Ovary (tissue), 9 donors: ENCODE data around the gene STIM2. TPM values are rescaled to one million over a fixed set of nuclear protein-coding genes. Genes with fewer than 3 reads are reported as not detected.

Experiments used
- DNase-seq, 5 donors: peaks; one replicate each; pipeline ENCODE4 v3.0.0-alpha.2; 2019 to 2020
- H3K27ac ChIP-seq, 2 donors: fragments of 200-600 bp; one replicate each; pipeline versions ENCODE4 v1.5.1 to v1.8.0; 2019 to 2022
- H3K27me3 ChIP-seq: fragments of 200-600 bp; one replicate; pipeline ENCODE4 v1.8.0; 2022
- H3K36me3 ChIP-seq: fragments of 200-600 bp; sonication (generic); one replicate; pipeline ENCODE4 v1.5.1; 2019
- H3K4me1 ChIP-seq: one replicate; pipeline ENCODE4 v1.8.1; 2013; ENCODE audit warnings: mild to moderate bottlenecking, moderate library complexity; ENCODE audit not compliant: insufficient read depth
- H3K4me3 ChIP-seq: fragments of 200-600 bp; sonication (generic); one replicate; pipeline ENCODE4 v1.5.1; 2017
- H3K9me3 ChIP-seq, 2 donors: fragments of 200-600 bp in 1 of 2; sonication (generic) in 1 of 2; one replicate each; pipeline versions ENCODE4 v1.5.1 to v1.8.1; 2013 to 2019; ENCODE audit warnings: mild to moderate bottlenecking in 1 of 2, moderate library complexity in 1 of 2
- CTCF ChIP-seq, 3 donors: fragments of 450-650 bp in 2 of 3; fragments of 200-600 bp in 1 of 3; IDR thresholded peaks; one replicate each; pipeline versions ENCODE4 v1.5.1 to v1.8.0; 2016 to 2022; ENCODE audit warnings: antibody characterized with exemption in 3 of 3, mild to moderate bottlenecking in 1 of 3
- EP300 ChIP-seq: sonication (generic); formaldehyde crosslinking; IDR thresholded peaks from one replicate; pipeline ENCODE4 v1.6.1; 2017; ENCODE audit warnings: antibody characterized with exemption
- POLR2A ChIP-seq: fragments of 450-650 bp; IDR thresholded peaks from one replicate; pipeline ENCODE4 v1.6.1; 2017; ENCODE audit warnings: antibody characterized with exemption, mild to moderate bottlenecking, moderate library complexity
- WGBS, 3 donors: extraction: QIAGEN DNeasy Blood & Tissue Kit in 1 of 3; methylation state at CpG; one replicate each; pipeline versions ENCODE4 v1.1.5 to v1.1.7; 2013 to 2017; 5-methylcytosine and 5-hydroxymethylcytosine counted together
- intact Hi-C, 4 donors: fragments of 100-400 bp; cut with DNase I; formaldehyde crosslinking; loops; one replicate each; pipeline versions ENCODE4 v1.11.0 to v1.15.1; 2022 to 2023
- polyA plus RNA-seq, 2 donors: library from polyadenylated mRNA; stranded (reverse); fragments of 200-250 nt in 1 of 2; fragments of 350-450 nt in 1 of 2; fragmentation: Illumina TruSeq in 1 of 2; extraction: RNeasy Lipid Tissue Mini Kit (QIAGEN cat#74804) in 1 of 2; gene quantifications; one replicate each; pipeline ENCODE4 v1.2.3, GENCODE V29; 2013 to 2014
- total RNA-seq, 7 donors: library from RNA; depleted of rRNA in 2 of 7; stranded (reverse); fragments of >200 nt in 2 of 7; fragmentation: NEBNext Ultra II Directional in 3 of 7; extraction: Animal tissue kit (Norgen Biotek cat#: 25700) in 3 of 7; gene quantifications; one replicate each; pipeline versions ENCODE4 v1.1.0 to v1.2.4, GENCODE V29; 2016 to 2023
- donor health status: DM: no; HTN: no; CAD: no; lungs with moderate emphysema.
- donor health status: DM: no; HTN: no; CAD: no.
- donor health status: Bipolar disorder and iron deficiency.
- donor health status: DM: yes; HTN: yes; CAD: no.
- donor health status: DM: no; HTN: no; CAD: no.
- donor health status: DM: yes; HTN: yes; CAD: no.

Gene STIM2
- total and polyA plus RNA-seq, 9 donors, result 24.0 to 47.9 (median 38.8) TPM

GRCh38 chr4:27059446-27059845 lies 198.8 kb downstream of the STIM2 start:
- no peaks in the 10 kb centered on the region for H3K4me1 ChIP-seq
- DNase-seq, result no peak
- TF ChIP-seq CTCF (IDR thresholded peaks at IDR 0.05) (no peak), POLR2A (no peak), EP300 (no peak)
- no peaks in the 10 kb centered on the region for H3K27me3 ChIP-seq
- no peak overlapping the region for H3K4me3 ChIP-seq
- intact Hi-C loops, result no loop called here
- WGBS, 3 donors, result 84 to 86% (median 86%) methylated on average over 5 of the region's 5 CpGs
- no peaks in the 10 kb centered on the region for H3K36me3 ChIP-seq
- no peaks in the 10 kb centered on the region for H3K9me3 ChIP-seq
- no peak overlapping the region for H3K27ac ChIP-seq

- no peaks in the 10 kb centered on the region for H3K36me3 ChIP-seq
- no peaks in the 10 kb centered on the region for H3K27me3 ChIP-seq
- no peak for DNase-seq
- no peaks in the 10 kb centered on the region for H3K9me3 ChIP-seq
- H3K27ac ChIP-seq, result no peak overlapping the region
- no peak overlapping the region for H3K4me3 ChIP-seq
- no peak for TF ChIP-seq EP300
- no peak for TF ChIP-seq POLR2A
- no peak for TF ChIP-seq CTCF (IDR thresholded peaks at IDR 0.05)
- intact Hi-C loops, result no loop called here
- H3K4me1 ChIP-seq, result no peaks in the 10 kb centered on the region
- 85 to 88% (median 87%) methylated on average over 7 of the region's 7 CpGs for WGBS, 3 donors
These were observed 201.6 kb downstream of the STIM2 start for GRCh38 chr4:27062256-27062655.

- 74 to 84% (median 80%) methylated on average over 3 of the region's 3 CpGs for WGBS, 3 donors
- Histone ChIP-seq H3K9me3 (no peaks in the 10 kb centered on the region), H3K27me3 (no peaks in the 10 kb centered on the region), H3K4me1 (no peaks in the 10 kb centered on the region), H3K4me3 (no peak overlapping the region), H3K27ac (no peak overlapping the region), H3K36me3 (no peaks in the 10 kb centered on the region)
- intact Hi-C loops, result no loop called here
- DNase-seq, result no peak
- TF ChIP-seq CTCF (IDR thresholded peaks at IDR 0.05) (no peak), EP300 (no peak), POLR2A (no peak)
These were observed 205.9 kb downstream of the STIM2 start for GRCh38 chr4:27066591-27066990.

GRCh38 chr4:27068151-27068867 lies 207.7 kb downstream of the STIM2 start:
- intact Hi-C loops, result no loop called here
- no peak for DNase-seq
- WGBS, 3 donors, result 83 to 91% (median 85%) methylated on average over 14 of the region's 14 CpGs

More at GRCh38 chr4:27068151-27068867, 207.7 kb downstream of the STIM2 start:
- Histone ChIP-seq H3K27ac (no peak overlapping the region), H3K36me3 (no peaks in the 10 kb centered on the region), H3K4me3 (no peak overlapping the region), H3K27me3 (no peaks in the 10 kb centered on the region), H3K9me3 (no peaks in the 10 kb centered on the region), H3K4me1 (no peaks in the 10 kb centered on the region)
- no peak for TF ChIP-seq POLR2A
- no peak for TF ChIP-seq CTCF (IDR thresholded peaks at IDR 0.05)
- no peak for TF ChIP-seq EP300
